ENCODE results near the gene TPST1.
"Not testable (repeated sequence)": the region's sequence is repeated elsewhere in the genome, so short reads cannot be mapped to it uniquely, and the experiment has no call there.

The TPST1 gene

GRCh38 chr7:66380272-66380888, 175.2 kb downstream of the TPST1 start:
- DNase-seq (ENCODE audit: low spot score): no peak

DNA sequence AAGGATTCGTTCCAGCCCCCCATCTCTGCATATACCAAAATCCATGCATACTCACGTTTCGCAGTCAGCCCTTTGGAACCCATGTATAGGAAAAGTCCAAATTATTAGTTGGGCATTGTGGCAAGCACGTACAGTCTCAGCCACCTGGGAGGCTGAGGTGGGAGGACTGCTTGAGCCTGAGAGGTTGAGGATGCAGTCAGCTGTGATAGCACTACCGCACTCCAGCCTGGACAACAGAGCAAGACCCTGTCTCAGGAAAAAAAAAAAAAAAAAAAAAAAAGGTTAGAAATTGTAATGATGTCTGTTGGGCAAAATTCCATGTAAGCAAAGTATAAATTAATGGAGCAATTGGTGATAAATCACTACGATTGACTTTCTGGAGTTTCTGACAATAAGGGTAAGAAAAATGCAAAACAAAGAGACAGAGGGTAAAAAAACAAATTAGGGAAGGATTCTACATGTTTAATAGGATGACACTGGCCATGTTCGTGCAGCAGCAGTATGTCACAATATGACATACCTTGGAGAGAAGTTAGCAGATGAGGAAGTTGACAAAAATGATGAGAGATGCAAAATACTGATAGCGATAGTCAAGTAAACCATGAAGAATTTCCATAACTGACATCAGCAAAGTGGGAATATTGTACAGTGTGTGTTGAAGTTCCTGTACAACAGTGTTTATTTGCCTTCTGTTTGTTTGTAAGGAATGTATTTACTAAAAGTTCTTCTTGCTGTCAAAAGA, 177.2 kb downstream of the TPST1 start:
- DNase-seq (ENCODE audit: low spot score): not testable (repeated sequence)

GRCh38 chr7:66385191-66385905, 180.2 kb downstream of the TPST1 start:
- DNase-seq (ENCODE audit: low spot score): not testable (repeated sequence)

DNA sequence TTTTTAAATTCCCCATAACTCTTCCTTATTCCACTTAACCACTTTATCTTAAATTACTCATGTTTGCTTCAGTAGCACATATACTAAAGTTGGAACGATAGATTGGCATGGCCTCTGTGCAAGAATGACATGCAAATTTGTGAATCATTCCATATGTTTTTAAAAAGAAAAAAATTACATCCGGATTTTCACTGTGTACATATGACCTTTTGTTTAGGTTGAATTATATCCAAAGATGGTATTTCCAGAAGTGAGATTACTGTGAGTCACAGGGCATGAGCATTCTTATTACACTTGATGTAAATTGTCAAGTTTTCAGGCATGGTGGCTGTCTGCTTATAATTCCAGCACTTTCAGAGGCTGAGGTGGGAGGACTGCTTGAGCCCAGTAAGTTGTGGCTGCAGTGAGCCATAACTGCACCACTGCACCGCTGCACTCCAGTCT, 190.0 kb downstream of the TPST1 start:
- not testable (repeated sequence) for DNase-seq (ENCODE audit: low spot score)

DNA sequence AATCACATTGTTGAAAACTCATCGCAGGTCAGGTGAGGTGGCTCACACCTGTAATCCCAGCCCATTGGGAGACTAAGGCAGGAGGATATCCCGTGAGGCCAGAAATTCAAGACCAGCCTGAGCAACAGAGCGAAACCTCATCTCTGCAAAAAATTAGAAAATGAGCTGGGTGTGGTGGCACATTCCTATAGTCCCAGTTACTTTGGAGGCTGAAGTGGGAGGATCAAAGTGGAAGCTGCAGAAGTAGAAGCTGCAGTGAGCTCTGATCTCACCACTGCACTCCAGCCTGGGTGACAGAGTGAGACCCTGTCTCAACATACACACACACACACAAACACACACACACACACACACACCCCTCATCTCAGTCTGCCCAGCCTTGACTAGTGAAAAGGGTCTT, 190.9 kb downstream of the TPST1 start:
- DNase-seq (ENCODE audit: low spot score): not testable (repeated sequence)

DNA sequence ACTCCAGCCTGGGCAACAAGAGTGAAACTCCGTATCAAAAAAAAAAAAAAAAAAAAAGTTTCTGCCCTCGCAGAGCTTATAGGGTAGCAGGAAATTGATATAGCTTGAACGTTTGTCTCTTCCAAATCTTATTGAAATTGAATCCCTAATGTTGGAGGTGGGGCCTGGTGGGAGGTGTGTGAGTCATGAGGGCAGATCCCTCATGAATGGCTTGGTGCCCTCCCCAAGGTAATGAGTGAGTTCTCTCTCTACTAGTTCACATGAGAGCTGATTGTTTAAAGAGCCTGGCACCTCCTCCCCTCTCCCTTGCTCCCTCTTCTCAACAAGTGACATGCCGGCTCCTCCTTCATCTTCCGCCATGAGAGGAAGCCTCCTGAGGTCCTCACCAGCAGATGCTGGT, 193.7 kb downstream of the TPST1 start:
- peak; percentile 9 for DNase-seq (ENCODE audit: low spot score)

- DNase-seq (ENCODE audit: low spot score): no peak
Measured at GRCh38 chr7:66399566-66399965, 194.4 kb downstream of the TPST1 start.

DNA sequence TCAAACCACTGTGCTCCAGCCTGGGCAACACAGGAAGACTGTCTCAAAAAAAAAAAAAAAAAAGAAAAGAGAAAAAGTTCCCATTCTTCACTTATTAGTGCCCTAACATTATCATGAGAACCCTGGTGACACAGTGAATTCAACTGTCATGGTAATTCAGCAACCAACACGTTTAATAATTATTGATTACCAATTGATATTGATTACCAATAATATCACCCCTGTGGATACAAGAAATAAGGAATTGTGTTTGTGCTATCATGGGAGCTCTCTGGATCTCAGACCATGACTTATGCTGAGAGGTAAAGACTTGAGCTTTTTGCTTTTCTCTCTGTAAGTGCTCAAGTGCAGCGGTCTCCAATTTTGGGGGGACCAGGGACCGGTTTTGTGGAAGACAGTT, 195.3 kb downstream of the TPST1 start:
- no peak for DNase-seq (ENCODE audit: low spot score)

GRCh38 chr7:66401126-66401525, 196.0 kb downstream of the TPST1 start:
- DNase-seq (ENCODE audit: low spot score): not testable (repeated sequence)

DNA sequence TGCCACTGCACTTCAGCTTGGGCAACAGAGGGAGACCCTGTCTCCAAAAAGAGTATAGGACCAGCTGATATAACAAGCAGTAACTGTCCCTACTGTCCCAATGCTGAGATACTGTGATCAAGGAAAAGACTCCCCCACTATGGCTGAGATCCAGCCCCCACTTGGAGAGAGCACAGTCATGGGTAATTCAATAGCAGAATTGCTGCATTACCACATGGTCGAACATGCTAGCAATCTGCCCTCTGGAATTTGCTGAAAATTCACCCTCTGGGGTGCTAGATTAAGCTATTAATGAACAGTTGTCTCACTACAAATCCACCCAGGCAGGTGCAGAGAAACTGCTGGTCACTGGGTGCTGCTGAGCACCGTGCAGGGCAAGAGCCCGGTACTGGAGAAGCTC, 196.8 kb downstream of the TPST1 start:
- not testable (repeated sequence) for DNase-seq (ENCODE audit: low spot score)

DNA sequence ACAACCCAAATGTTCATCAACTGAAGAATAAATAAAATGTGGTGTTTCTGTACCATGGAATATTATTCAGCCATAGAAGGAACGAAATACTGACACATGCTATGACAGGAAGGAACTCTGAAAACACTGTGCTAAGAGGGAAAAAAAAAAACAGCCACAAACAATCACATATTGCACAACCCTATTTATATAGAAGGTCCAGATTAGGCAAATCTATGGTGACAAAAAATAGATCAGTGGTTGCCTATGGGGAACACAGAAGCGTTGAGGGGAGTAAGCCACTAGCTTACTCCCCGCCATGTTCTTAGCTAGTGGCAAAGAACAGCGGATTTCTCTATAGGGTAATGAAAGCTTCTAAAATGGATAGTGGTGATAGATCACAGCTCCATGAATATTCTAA, 198.4 kb downstream of the TPST1 start:
- DNase-seq (ENCODE audit: low spot score): no peak

DNA sequence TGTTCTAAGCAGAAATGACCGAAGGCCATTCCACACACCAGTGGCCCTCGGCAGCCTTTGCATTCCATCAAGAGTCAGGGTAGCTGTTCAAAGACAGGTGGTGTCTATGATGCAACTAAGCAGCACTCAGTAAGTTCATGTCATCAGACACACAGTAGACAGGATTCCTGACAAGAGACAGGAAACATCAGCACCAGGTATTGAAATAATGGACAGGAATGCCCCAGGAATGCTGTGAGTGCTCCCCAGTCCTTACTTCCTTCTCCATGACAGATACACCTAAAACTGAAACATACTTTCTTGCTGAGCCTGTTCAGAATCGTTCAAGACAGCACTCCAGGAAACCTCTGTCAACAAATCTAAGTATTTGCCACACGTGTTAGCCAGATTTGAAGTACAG, 204.4 kb downstream of the TPST1 start:
- no peak for DNase-seq (ENCODE audit: low spot score)
